NK-92 (cell line): ENCODE measurements around the gene PER1.

ENCODE experiments used
- DNase-seq: peaks from one replicate; lab custom pipeline; 2025; ENCODE audit not compliant: unreplicated experiment; lab: John Stamatoyannopoulos, UW

Gene PER1

DNA sequence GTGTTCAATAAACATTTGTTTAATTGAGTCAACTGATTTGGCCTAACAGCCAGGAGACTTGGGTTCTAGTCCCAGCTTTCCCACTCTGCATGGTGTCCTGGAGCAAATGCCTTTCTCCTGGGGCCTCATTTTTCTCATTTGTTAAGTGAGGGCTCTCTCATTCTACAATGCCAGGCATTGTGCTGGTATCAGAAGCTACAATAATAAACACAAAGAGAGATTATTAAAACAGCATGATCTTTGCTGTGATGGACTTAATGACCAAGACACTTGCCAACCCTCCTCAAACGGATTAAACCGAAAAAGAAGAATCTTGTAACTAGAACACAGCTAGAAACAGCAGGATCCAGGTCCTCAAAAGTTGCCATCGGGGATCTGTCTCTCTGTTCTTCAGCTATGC is 15.3 kb upstream of the PER1 start:
- DNase-seq, result no peak

DNA sequence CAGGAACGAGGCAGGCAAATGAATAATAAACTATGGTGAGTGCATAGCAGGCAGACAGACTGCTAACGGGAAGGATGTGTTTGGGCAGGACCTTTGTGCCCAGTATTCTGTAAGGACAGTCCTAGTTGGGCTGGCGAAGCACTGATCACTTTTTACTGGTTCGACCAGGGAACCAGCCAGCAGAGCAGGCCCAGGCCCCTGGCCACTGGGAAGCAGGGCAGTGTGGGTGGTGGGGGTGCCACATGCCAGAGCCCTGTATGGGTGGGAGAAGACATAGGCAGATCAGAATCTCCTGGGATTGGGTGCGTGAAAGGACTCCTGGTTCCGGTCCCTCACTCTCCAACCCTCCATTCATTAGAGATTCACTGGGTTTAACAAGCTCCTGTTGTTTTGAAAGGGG is 14.5 kb upstream of the PER1 start:
- DNase-seq, result no peak

DNA sequence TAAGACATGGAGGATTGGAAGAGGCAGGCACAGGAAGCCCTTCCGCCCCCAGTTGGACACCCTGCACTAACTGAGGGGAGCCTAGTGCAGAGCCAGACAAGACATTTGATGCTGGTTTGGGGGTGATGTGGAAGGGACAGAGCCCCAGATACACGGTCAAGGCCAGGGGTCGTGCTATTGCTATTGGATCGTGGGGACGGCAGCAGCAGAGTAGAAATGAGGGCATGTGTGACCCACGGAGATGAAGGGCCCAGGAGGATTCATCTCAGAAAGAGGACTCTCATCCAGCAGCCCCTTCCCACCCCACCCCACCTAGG is 12.6 kb upstream of the PER1 start:
- DNase-seq, result no peak

DNA sequence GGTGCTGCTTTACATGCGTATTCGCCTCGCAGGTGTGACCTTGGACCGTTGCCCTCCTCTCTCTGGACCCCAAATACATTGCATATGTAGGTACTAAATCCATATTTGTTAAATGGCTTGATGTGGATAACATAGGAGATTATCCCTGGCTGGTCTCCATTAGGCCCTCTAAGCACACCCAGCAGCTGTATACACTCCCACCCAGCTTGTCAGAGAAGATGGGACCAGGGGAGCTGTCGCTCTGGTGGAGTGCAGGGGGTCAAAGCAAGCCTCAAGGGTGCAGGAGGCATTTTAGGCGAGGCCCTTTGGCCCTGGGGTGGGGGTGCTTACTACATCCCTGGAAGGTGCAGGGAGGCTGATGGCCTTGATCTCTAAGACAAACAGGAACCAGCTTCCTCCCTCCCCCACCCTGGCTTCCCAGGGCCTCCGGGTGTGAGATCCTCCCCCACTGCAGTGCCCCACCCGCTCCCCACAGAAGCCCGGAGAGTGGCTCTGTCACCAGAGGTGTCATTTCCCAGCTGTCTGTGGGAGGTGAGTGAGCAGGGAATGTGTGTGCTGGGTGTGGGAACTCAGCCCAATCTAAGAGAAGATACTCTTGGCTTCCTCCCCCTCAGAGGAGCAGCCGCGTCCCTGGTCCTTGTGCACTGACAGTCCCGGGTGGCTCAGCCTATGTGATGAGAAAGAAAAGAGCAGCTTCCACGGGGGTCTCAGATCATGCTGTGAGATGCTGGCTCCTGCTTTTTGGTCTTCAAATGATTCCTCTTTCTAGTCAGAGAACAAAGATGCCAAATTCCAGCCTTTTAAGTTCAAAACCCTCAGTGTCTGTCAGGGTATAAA is 12.0 kb upstream of the PER1 start:
- DNase-seq, result no peak

DNA sequence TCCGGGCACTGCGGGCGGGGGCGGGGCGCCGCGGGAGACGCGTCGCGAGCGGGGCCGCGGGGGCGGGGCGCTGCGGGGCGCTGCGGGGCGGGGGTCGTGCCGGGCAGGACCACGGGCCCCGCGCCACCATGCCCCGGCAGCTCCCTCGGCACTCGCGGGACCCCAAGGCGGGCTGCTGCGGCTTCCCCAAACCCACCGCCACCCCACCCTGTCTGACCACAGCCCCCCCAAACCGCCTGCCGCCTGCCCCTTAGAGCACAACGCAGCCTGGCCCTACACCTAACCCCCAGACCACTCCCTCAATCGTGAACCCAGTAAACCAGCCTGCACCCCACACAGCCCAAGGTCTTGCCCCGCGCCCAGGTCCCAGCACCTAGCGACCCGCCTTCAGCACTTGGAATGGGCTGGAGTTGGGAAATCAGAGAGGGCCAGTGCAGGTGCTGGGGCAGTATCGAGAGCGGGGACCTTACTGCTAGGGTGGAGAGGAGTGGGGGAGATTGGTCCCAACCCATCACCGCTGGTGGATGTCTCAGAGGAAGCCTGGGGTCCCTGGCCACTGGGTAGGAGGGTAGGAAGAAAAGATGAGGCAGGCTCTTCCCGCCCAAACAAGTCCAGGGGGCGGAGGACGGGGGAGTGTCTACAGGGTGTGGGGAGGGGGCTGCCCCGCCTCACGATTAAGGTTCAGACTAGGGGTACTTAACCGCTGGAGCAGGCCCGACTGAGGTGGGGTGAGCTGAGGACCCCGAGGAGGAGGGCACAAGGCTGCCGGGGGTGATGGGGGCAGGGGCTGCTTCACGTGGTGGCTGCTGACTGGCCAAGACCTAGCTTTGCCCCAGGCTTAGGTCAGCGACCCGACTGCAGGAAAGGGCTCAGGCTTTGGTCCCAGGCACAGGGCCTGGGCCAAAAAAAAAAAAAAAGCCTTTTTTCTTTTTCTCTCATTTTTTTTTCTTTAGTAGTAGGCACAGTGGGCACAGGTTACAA is 11.1 kb upstream of the PER1 start:
- no peak for DNase-seq

DNA sequence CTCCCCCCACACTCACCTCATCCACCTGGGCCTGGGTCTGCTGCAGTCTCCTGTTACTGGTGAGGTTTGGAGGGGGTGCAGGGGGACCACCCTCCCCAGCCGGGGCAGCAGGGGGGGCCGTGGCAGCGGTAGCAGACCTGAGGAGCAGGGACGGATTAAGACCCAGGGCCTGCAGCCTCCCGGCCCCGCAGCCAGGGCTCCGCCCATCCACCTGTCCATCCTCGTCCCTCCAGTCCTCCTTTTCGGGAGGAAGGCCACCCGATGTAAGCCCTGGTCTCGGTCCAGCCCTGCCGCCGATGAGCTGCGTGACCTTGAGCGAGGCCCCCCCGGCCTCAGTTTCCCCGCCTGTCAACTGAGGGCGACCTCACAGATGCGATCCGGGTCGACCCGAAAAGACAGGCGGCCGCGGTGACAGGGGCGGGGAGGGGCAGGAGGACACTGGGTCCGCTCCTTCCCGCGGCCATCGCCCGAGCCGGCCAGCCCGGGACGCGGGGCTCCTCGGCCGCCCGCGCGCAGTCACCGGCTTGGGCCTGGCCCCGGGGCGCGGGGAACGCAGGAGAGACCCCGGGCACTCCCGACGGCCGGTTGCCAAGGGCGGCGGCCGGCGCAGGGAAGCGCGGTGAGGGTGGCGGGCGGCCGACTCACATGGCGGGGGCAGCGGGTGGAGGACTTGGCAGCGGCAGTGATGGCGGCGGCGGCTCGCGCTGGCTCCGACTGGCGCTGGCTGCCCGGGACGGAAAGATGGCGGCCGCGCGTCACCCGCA is 10.2 kb upstream of the PER1 start, which contains the start of gene VAMP2:
VAMP2 (minus strand) TSS at position 716 of the 764 bp plus-strand sequence; CDS start at position 647, 69 bp downstream.
- DNase-seq, result no peak

DNA sequence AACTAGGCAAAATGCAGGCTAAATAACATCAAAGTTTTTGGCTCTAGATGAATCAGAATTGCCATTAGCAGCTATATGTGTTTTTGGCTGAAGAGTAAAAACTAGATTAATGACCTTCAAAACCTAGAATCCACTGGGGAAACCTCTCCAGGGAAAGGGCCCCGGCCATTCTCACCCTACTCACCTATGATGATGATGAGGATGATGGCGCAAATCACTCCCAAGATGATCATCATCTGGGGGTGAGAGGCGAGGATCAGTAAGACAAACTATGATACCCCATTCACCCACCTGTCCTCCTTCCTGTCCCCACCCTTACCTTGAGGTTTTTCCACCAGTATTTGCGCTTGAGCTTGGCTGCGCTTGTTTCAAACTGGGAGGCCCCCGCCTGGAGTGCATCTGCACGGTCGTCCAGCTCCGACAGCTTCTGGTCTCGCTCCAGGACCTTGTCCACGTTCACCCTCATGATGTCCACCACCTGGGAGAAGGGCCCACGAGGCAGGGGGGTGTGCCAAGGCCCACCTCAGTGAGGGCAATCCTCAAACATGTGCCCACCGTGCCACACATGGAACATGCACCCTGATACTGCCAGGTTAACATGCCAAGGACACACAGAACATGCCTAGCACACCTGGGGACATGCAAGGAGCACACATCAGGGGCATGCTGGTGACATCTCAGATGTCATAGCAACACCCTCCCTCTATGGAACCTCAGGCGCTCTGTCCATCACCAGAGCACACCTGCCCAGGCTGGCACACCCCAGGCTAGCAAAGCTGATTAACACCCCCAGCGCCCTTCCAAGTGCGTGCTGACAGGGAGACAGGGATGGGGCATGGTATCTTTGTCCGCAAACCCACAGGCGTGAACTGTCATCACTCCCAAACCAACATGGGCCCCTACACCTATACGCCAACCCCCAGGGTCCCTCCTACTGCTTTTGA is 9.4 kb upstream of the PER1 start:
- no peak for DNase-seq

DNA sequence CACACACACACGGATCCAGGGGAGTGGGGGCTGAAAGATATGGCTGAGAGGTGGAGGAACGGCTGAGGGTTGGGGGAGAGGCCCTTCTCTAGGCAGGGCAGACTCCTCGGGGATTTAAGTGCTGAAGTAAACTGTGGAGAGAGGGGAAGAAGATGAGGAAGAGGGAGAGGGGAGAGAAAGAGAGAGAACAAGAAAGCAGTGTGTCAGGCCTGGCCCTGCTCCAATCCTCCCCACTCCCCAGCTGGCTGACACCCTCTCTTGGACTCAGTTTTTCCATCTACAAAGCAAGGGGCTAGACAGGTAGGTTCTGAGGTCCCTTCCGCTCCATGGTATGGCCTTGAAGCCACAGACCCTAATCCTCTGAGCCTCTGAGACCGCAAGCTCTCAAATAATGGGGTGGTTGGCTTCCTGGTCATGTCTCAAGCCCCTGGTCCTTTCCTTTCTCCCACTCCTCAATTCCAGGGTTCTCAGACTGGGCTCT is 8.6 kb upstream of the PER1 start:
- DNase-seq, result no peak

DNA sequence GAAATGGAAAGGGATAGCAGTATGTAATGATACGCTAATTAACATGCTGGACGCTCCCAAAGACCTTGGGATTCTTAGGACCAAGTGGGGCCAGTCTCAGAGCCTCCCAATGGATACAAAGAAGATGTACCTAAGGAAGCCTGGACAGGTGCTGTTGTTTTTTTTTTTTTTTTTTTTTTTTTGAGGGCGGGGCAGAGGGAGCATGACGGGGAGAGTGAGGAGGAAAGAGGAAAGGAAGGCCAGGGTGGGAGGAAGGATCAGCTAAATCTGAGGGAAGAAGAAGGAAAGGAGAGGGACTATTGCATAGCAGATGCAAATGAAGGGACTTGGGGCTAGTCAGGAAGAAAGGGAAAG is 8.0 kb upstream of the PER1 start:
- no peak for DNase-seq

DNA sequence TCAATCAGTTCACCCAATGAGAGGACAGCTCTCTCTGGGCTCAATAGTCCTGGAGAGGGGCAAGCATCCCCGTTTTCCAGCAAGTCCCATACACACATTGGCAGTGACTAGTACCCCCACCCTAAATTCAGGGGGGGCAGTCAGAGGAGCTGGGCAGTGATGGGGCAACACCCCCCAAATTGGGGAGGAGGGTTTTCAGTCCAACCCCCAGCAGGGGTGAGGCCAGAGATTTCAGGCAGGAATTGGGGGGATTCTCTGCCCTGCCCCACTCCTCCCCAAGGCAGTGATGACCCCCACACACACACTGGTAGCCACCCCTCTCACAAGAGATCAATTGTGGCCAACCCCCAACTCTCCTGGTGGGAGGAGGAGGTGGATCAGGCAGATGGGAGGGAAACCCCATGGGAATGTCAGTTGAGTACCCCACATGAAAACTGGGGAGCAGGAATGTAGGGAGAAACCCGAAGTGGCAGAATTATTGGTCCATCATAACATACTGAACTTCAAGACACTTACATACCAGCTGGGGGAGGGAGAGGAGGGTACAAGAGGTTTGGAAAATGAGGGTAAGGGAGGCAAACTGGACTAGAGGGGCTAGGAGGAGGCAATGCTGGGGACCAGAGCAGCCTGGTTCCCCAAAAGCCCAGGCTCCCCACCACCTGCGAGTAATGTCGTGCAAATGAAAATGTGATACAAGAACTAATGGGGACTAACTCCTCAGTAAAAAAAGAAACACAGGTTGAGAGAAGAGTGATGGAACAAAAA is 7.4 kb upstream of the PER1 start:
- no peak for DNase-seq

DNA sequence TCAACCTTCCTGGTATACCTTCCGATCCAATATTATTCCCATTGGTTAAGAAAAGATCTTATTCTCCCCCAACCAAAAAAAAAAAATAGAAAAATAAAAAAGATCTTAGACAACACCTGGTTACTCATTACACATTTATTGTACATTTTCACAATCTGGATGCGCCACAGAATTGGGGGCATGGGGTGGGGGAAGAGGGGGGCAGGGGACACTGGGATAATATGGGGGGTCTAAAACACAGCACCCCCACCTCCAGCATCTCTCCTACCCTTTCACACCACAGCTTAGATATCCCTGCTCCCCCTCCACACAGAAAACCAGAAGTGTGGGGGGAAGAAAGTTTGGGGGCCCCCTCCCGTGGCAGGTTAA is 6.8 kb upstream of the PER1 start:
- no peak for DNase-seq

GRCh38 chr17:8158267-8159031 is 6.2 kb upstream of the PER1 start:
- peak; percentile 29 for DNase-seq

DNA sequence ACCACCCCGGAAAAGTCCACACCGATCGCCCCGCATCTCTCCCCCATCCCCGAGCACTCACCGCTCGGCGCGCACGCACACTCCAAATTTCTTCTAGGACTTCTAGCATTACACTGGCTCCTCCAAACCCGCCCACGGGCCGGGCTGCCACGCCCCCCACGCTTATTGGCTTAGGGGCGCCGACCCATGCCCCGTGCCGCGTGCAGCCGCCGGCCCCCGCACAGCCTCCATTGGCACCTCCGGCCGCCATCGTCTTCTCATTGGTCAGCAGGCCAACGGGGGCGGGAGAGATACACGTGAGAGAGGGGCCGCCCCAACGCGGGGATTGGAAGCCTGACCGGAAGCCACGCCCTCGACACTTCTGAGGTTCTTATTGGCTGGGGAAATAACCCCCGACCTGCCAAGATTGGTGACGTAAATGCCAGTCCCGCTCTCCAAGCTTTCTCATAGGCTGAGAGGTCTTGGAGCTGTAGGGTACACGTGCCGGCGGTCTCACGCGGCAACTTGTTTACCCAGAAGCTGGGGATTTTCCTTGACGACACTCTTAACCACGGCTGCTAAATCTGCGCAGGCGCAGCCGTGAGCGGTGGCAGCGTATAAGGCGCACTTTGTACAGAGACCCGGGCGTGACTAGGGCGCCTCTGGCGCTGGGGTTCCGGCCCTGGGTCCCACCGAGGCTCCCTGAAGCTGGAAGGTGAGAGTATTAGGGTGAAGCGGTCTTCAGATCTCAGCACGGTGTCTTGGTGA is 4.2 kb upstream of the PER1 start:
- peak; percentile 100 for DNase-seq

- DNase-seq, result no peak
These were observed 3.7 kb upstream of the PER1 start for GRCh38 chr17:8155996-8156245.

GRCh38 chr17:8155231-8155995 is 3.2 kb upstream of the PER1 start:
- DNase-seq, result no peak

- DNase-seq, result no peak
These were observed 2.5 kb upstream of the PER1 start for GRCh38 chr17:8154608-8155155.

GRCh38 chr17:8153957-8154607 is 1.9 kb upstream of the PER1 start:
- peak; percentile 68 for DNase-seq
